ENCODE data around the gene SLC35A3. TPM values are rescaled to one million over a fixed set of nuclear protein-coding genes. Genes with fewer than 3 reads are reported as not detected.
A peak's percentile ranks its signal among the peaks of the same experiment; 100 is the strongest.

The SLC35A3 gene
- total and polyA plus RNA-seq, 10 of the 15 experiments (the other 5 are each of a cell fraction or from before 2014, with no cell fraction given) = 3.6 to 24.3 (median 15.4) TPM

GRCh38 chr1:100037927-100038659 is 68.3 kb downstream of the SLC35A3 start:
- FAIRE-seq = peak; percentile 7
- RAD21 ChIA-PET (ENCODE audit: unreplicated experiment) = interaction anchor here (0.6 to 1.4 kb wide), 8 partner anchors 10 to 418 kb away, joined by 3 to 5 read pairs (median 4); partner anchors contain the start of genes CDC14A, SASS6 and TRMT13
- TF ChIP-seq MTA3 (IDR thresholded peaks at IDR 0.05; ENCODE audit: borderline replicate concordance, low read length) (no peak), USF1 (IDR thresholded peaks at IDR 0.05; ENCODE audit: borderline replicate concordance, extremely low read length, insufficient read depth, low read depth, low read length) (peak; percentile 26), RUNX3 (IDR thresholded peaks at IDR 0.05; ENCODE audit: low read length) (peak; percentile 82), PML (IDR thresholded peaks at IDR 0.05; ENCODE audit: low read length) (peak; percentile 28), NFIC (IDR thresholded peaks at IDR 0.05; ENCODE audit: low read depth, low read length) (no peak), SREBF1 (IDR thresholded peaks at IDR 0.05; ENCODE audit: low read length) (peak; percentile 73; the same call in 1 of the 2 replicates), POU2F2 (IDR thresholded peaks at IDR 0.05; ENCODE audit: borderline replicate concordance, low read depth, low read length) (no peak; the same call in 1 of the 3 replicates), YY1 (IDR thresholded peaks at IDR 0.05; ENCODE audit: low read depth, low read length) (peak; percentile 98), TAF1 (IDR thresholded peaks at IDR 0.05; ENCODE audit: borderline replicate concordance, low read depth, low read length) (peak; percentile 97), ASH2L (IDR thresholded peaks at IDR 0.05; ENCODE audit: borderline replicate concordance, low read depth) (no peak), ETV6 (conservative IDR thresholded peaks at IDR 0.05 in 1 of 2, IDR thresholded peaks at IDR 0.05 in 1 of 2; ENCODE audit: borderline replicate concordance in 1 of 2, low read depth in 1 of 2) (no peak), GABPA (IDR thresholded peaks at IDR 0.05; ENCODE audit: low read depth) (no peak)
- TF ChIP-seq, protein P1, sequence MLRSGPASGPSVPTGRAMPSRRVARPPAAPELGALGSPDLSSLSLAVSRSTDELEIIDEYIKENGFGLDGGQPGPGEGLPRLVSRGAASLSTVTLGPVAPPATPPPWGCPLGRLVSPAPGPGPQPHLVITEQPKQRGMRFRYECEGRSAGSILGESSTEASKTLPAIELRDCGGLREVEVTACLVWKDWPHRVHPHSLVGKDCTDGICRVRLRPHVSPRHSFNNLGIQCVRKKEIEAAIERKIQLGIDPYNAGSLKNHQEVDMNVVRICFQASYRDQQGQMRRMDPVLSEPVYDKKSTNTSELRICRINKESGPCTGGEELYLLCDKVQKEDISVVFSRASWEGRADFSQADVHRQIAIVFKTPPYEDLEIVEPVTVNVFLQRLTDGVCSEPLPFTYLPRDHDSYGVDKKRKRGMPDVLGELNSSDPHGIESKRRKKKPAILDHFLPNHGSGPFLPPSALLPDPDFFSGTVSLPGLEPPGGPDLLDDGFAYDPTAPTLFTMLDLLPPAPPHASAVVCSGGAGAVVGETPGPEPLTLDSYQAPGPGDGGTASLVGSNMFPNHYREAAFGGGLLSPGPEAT (IDR thresholded peaks at IDR 0.05; ENCODE audit: low read depth) = no peak
- TF ChIP-seq, protein P2, sequence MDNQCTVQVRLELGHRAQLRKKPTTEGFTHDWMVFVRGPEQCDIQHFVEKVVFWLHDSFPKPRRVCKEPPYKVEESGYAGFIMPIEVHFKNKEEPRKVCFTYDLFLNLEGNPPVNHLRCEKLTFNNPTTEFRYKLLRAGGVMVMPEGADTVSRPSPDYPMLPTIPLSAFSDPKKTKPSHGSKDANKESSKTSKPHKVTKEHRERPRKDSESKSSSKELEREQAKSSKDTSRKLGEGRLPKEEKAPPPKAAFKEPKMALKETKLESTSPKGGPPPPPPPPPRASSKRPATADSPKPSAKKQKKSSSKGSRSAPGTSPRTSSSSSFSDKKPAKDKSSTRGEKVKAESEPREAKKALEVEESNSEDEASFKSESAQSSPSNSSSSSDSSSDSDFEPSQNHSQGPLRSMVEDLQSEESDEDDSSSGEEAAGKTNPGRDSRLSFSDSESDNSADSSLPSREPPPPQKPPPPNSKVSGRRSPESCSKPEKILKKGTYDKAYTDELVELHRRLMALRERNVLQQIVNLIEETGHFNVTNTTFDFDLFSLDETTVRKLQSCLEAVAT (IDR thresholded peaks at IDR 0.05) = peak; percentile 63
- TF ChIP-seq, protein P3, sequence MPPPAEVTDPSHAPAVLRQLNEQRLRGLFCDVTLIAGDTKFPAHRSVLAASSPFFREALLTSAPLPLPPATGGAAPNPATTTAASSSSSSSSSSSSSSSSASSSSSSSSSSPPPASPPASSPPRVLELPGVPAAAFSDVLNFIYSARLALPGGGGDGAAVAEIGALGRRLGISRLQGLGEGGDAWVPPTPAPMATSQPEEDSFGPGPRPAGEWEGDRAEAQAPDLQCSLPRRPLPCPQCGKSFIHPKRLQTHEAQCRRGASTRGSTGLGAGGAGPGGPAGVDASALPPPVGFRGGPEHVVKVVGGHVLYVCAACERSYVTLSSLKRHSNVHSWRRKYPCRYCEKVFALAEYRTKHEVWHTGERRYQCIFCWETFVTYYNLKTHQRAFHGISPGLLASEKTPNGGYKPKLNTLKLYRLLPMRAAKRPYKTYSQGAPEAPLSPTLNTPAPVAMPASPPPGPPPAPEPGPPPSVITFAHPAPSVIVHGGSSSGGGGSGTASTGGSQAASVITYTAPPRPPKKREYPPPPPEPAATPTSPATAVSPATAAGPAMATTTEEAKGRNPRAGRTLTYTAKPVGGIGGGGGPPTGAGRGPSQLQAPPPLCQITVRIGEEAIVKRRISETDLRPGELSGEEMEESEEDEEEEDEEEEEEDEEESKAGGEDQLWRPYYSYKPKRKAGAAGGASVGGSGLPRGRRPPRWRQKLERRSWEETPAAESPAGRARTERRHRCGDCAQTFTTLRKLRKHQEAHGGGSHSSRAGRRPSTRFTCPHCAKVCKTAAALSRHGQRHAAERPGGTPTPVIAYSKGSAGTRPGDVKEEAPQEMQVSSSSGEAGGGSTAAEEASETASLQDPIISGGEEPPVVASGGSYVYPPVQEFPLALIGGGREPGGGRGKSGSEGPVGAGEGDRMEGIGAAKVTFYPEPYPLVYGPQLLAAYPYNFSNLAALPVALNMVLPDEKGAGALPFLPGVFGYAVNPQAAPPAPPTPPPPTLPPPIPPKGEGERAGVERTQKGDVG (CRISPR knock-in tag; IDR thresholded peaks at IDR 0.05) = no peak

More at GRCh38 chr1:100037927-100038659, 68.3 kb downstream of the SLC35A3 start:
- Histone ChIP-seq H3K36me3 (ENCODE audit: control insufficient read depth in 2 of 2, insufficient read depth in 2 of 2, low read length in 1 of 2) (peaks cover 0 to 2% of the 10 kb centered on the region in 2 experiments; a peak in 1 of 4 replicates), H3K4me1 (ENCODE audit: control insufficient read depth, insufficient read depth, low read length) (peaks cover 19% of the 10 kb centered on the region), H3K27me3 (replicated peaks in 1 of 2; ENCODE audit: control insufficient read depth in 2 of 2, insufficient read depth in 2 of 2, low read length in 1 of 2) (no peaks in the 10 kb centered on the region), H3K9me3 (replicated peaks; ENCODE audit: control insufficient read depth, insufficient read depth, low read length) (no peaks in the 10 kb centered on the region; the same call in 2 of the 3 replicates), H2AFZ (ENCODE audit: control insufficient read depth, low read depth, low read length) (peak overlapping the region; percentile 83), H4K20me1 (ENCODE audit: control insufficient read depth, insufficient read depth) (no peaks in the 10 kb centered on the region), H3K79me2 (ENCODE audit: control insufficient read depth, insufficient read depth, low read length) (peaks cover 80% of the 10 kb centered on the region), H3K27ac (ENCODE audit: control insufficient read depth, insufficient read depth) (peak overlapping the region; percentile 97), H3K9ac (ENCODE audit: control insufficient read depth, insufficient read depth, low read length) (peak overlapping the region; percentile 96), H3K4me2 (ENCODE audit: control insufficient read depth, insufficient read depth) (peak overlapping the region; percentile 99), H3K4me3 (peak overlapping the region; percentile 92)
- ChIA-PET CTCF (interaction anchor here (0.6 to 1.5 kb wide), 4 partner anchors 14 to 417 kb away, joined by 3 to 4 read pairs (median 4); no protein-coding TSS in a partner anchor), POLR2A (interaction anchor here (0.6 to 4.1 kb wide), 16 partner anchors 10 to 448 kb away, joined by 3 to 41 read pairs (median 3); partner anchors contain the start of genes SASS6, SLC35A3 and TRMT13), SMC1A (ENCODE audit: uncharacterized antibody, unreplicated experiment) (interaction anchor here (0.7 to 2.3 kb wide), 11 partner anchors 7 to 421 kb away, joined by 3 to 9 read pairs (median 4); partner anchors contain the start of genes SASS6 and TRMT13)
- intact Hi-C loops (cut with micrococcal nuclease; ENCODE audit: unreplicated experiment) (loop anchor here (2.0 to 10.0 kb wide), 8 partner anchors 39 to 497 kb away; partner anchors contain the start of genes CDC14A, DBT, GPR88 and RTCA), in situ Hi-C loops (cut with MboI) (loop anchor here (5.0 kb wide), 1 partner anchor 231 kb away; no protein-coding TSS in a partner anchor)
- DNase-seq (ENCODE audit: low read depth, low spot score) = peak; percentile 53
- peak; percentile 86 for ATAC-seq
- 1% methylated on average over 81 of the region's 87 CpGs for WGBS (ENCODE audit: insufficient coverage, insufficient replicate concordance, low lambda C conversion rate, missing lambda C conversion rate)
- BruUV-seq (replicated peaks) = no TSS peak
